Ovary (tissue), 9 donors: ENCODE measurements around the gene C16orf82. TPM values are rescaled to one million over a fixed set of nuclear protein-coding genes. Genes with fewer than 3 reads are reported as not detected.
"Not testable (repeated sequence)": the region's sequence is repeated elsewhere in the genome, so short reads cannot be mapped to it uniquely, and the experiment has no call there.

ENCODE experiments used
- DNase-seq, 5 donors: peaks; one replicate each; pipeline ENCODE4 v3.0.0-alpha.2; 2019 to 2020
- H3K27ac ChIP-seq, 2 donors: fragments of 200-600 bp; one replicate each; pipeline versions ENCODE4 v1.5.1 to v1.8.0; 2019 to 2022
- H3K27me3 ChIP-seq: fragments of 200-600 bp; one replicate; pipeline ENCODE4 v1.8.0; 2022
- H3K36me3 ChIP-seq: fragments of 200-600 bp; sonication (generic); one replicate; pipeline ENCODE4 v1.5.1; 2019
- H3K4me1 ChIP-seq: one replicate; pipeline ENCODE4 v1.8.1; 2013; ENCODE audit warnings: mild to moderate bottlenecking, moderate library complexity; ENCODE audit not compliant: insufficient read depth
- H3K4me3 ChIP-seq: fragments of 200-600 bp; sonication (generic); one replicate; pipeline ENCODE4 v1.5.1; 2017
- H3K9me3 ChIP-seq, 2 donors: fragments of 200-600 bp in 1 of 2; sonication (generic) in 1 of 2; one replicate each; pipeline versions ENCODE4 v1.5.1 to v1.8.1; 2013 to 2019; ENCODE audit warnings: mild to moderate bottlenecking in 1 of 2, moderate library complexity in 1 of 2
- EP300 ChIP-seq: sonication (generic); formaldehyde crosslinking; IDR thresholded peaks from one replicate; pipeline ENCODE4 v1.6.1; 2017; ENCODE audit warnings: antibody characterized with exemption
- POLR2A ChIP-seq: fragments of 450-650 bp; IDR thresholded peaks from one replicate; pipeline ENCODE4 v1.6.1; 2017; ENCODE audit warnings: antibody characterized with exemption, mild to moderate bottlenecking, moderate library complexity
- WGBS, 3 donors: extraction: QIAGEN DNeasy Blood & Tissue Kit in 1 of 3; methylation state at CpG; one replicate each; pipeline versions ENCODE4 v1.1.5 to v1.1.7; 2013 to 2017; 5-methylcytosine and 5-hydroxymethylcytosine counted together
- intact Hi-C, 4 donors: fragments of 100-400 bp; cut with DNase I; formaldehyde crosslinking; loops; one replicate each; pipeline versions ENCODE4 v1.11.0 to v1.15.1; 2022 to 2023
- polyA plus RNA-seq, 2 donors: library from polyadenylated mRNA; stranded (reverse); fragments of 200-250 nt in 1 of 2; fragments of 350-450 nt in 1 of 2; fragmentation: Illumina TruSeq in 1 of 2; extraction: RNeasy Lipid Tissue Mini Kit (QIAGEN cat#74804) in 1 of 2; gene quantifications; one replicate each; pipeline ENCODE4 v1.2.3, GENCODE V29; 2013 to 2014
- total RNA-seq, 7 donors: library from RNA; depleted of rRNA in 2 of 7; stranded (reverse); fragments of >200 nt in 2 of 7; fragmentation: NEBNext Ultra II Directional in 3 of 7; extraction: Animal tissue kit (Norgen Biotek cat#: 25700) in 3 of 7; gene quantifications; one replicate each; pipeline versions ENCODE4 v1.1.0 to v1.2.4, GENCODE V29; 2016 to 2023
- TF ChIP-seq, protein P1 (sequence below), 3 donors: fragments of 450-650 bp in 2 of 3; fragments of 200-600 bp in 1 of 3; IDR thresholded peaks; one replicate each; pipeline versions ENCODE4 v1.5.1 to v1.8.0; 2016 to 2022; ENCODE audit warnings: antibody characterized with exemption in 3 of 3, mild to moderate bottlenecking in 1 of 3
- donor health status: DM: no; HTN: no; CAD: no; lungs with moderate emphysema.
- donor health status: DM: no; HTN: no; CAD: no.
- donor health status: Bipolar disorder and iron deficiency.
- donor health status: DM: yes; HTN: yes; CAD: no.
- donor health status: DM: no; HTN: no; CAD: no.
- donor health status: DM: yes; HTN: yes; CAD: no.

C16orf82 gene
- total and polyA plus RNA-seq, 9 donors, result 0.12 TPM; not detected in 8

DNA sequence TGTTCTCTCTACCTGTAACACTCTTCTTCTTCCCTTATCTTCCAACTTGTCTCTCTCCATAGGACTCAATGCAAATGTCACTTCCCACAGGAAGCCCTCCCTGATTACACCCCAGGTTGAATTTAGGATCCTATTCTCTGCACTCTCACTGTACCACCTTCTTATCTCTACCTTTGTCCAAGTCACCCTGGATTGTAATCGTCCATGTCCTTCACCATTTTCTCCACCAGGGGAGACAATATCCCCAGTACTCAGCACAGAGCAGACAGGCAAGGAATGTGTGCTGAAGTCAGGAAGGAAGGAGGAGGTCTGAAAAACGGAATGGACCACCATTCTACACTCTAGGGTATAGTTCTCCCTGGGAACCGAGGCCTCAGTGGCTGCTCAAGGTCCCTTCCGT is 14.2 kb downstream of the C16orf82 start:
- no peaks in the 10 kb centered on the region for H3K27me3 ChIP-seq
- 16 to 21% (median 17%) methylated on average over 4 of the region's 4 CpGs for WGBS, 3 donors
- intact Hi-C loops, result no loop called here

DNA sequence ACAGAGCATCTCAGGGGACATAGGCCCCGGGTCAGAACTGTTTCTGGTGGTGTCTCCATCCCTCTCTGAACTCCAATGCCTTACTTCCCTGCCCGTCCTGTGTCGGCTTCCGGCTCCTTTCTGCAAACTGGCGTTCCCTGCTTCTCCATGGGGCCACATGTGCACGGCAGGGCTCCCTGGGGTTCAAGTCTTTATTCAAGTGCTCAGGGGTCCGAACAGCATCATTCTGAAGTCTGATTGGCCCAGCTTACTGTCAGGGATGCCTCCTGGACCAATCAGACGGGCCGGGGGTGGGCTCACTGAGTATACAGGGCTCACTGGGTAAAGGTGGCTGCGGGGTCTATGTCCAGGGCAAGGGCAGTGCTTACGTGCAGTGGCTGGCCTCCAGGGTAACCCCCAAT is 17.1 kb downstream of the C16orf82 start:
- no peak overlapping the region for H3K4me3 ChIP-seq
- no peaks in the 10 kb centered on the region for H3K9me3 ChIP-seq
- TF ChIP-seq, protein P1, sequence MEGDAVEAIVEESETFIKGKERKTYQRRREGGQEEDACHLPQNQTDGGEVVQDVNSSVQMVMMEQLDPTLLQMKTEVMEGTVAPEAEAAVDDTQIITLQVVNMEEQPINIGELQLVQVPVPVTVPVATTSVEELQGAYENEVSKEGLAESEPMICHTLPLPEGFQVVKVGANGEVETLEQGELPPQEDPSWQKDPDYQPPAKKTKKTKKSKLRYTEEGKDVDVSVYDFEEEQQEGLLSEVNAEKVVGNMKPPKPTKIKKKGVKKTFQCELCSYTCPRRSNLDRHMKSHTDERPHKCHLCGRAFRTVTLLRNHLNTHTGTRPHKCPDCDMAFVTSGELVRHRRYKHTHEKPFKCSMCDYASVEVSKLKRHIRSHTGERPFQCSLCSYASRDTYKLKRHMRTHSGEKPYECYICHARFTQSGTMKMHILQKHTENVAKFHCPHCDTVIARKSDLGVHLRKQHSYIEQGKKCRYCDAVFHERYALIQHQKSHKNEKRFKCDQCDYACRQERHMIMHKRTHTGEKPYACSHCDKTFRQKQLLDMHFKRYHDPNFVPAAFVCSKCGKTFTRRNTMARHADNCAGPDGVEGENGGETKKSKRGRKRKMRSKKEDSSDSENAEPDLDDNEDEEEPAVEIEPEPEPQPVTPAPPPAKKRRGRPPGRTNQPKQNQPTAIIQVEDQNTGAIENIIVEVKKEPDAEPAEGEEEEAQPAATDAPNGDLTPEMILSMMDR (IDR thresholded peaks at IDR 0.05), result no peak
- no peak for TF ChIP-seq POLR2A
- TF ChIP-seq EP300, result no peak
- H3K4me1 ChIP-seq, result no peaks in the 10 kb centered on the region
- no peaks in the 10 kb centered on the region for H3K36me3 ChIP-seq
- no peak for DNase-seq
- no peak overlapping the region for H3K27ac ChIP-seq
- WGBS, 3 donors, result 31 to 41% (median 38%) methylated on average over 11 of the region's 11 CpGs
- intact Hi-C loops, result no loop called here
- no peaks in the 10 kb centered on the region for H3K27me3 ChIP-seq

More for the DNA sequence above, 14.2 kb downstream of the C16orf82 start:
- Histone ChIP-seq H3K27ac (no peak overlapping the region), H3K4me1 (no peaks in the 10 kb centered on the region), H3K4me3 (no peak overlapping the region), H3K9me3 (no peaks in the 10 kb centered on the region), H3K36me3 (no peaks in the 10 kb centered on the region)
- TF ChIP-seq, protein P1 (IDR thresholded peaks at IDR 0.05), result no peak
- TF ChIP-seq POLR2A (no peak), EP300 (no peak)
- DNase-seq, result no peak

DNA sequence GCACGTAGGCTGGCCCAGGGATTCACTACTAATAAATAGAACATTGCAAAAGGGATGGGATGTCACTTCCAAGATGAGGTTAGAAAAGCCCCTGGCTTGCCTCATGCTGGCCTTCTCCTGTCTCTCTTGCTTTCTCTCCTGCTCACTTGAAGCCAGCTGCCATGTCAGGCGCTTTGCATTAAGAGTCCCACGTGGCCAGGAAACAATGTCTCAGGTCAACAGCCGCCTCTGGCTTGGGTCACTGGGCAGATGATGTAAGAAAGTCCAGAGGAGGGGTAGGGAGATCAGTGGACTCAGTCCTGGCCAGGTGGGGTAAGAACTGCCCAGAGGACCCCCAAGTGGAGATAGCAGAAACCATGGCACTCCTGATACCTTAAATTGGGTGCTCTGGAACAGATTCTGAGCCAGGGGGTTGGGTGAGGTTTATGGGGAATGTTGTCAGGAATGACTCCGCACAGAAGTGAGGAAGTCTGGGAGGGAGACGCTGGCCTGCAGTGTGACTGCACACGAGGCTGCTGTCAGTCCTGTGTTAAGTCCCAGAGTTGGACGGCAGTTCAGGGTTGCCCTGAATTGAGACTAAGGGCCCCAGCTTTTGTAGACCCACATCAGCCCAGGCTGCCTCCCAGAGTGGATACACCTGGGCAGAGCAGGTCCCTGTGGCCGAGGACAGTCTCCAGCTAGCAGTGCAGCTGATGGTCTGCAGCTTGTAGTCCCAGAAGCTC is 17.7 kb downstream of the C16orf82 start:
- DNase-seq, result no peak
- Histone ChIP-seq H3K36me3 (no peaks in the 10 kb centered on the region), H3K27ac (no peak overlapping the region), H3K9me3 (no peaks in the 10 kb centered on the region), H3K4me1 (no peaks in the 10 kb centered on the region), H3K27me3 (no peaks in the 10 kb centered on the region), H3K4me3 (no peak overlapping the region)
- 48 to 59% (median 52%) methylated on average over 9 of the region's 9 CpGs for WGBS, 3 donors
- no peak for TF ChIP-seq EP300
- intact Hi-C loops, result no loop called here

DNA sequence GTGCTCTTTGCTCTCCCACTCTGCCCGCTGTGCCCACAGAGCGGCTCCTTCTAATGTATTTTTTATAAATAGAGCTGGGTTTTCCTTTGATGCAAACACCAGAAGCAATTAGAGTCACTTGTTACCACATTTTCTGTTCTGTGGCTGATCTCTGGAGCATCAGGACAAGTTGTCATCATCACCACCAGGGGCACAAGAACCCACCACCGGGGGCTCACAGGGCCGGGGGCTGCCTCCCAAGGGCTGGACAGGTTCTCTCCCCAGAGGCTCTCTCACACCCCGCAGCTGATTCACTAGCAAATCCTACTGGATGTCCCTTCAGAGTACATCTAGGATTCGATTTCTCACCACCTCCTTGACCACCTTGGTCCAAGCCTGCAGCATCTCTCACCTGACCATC is 18.5 kb downstream of the C16orf82 start:
- WGBS, 3 donors, result 62 to 71% (median 64%) methylated on average over 6 of the region's 6 CpGs
- H3K9me3 ChIP-seq, result no peaks in the 10 kb centered on the region
- intact Hi-C loops, result no loop called here
- no peaks in the 10 kb centered on the region for H3K27me3 ChIP-seq
- TF ChIP-seq, protein P1 (IDR thresholded peaks at IDR 0.05), result no peak
- TF ChIP-seq EP300 (no peak), POLR2A (no peak)
- no peak overlapping the region for H3K4me3 ChIP-seq
- H3K4me1 ChIP-seq, result no peaks in the 10 kb centered on the region
- H3K27ac ChIP-seq, result no peak overlapping the region
- no peak for DNase-seq
- H3K36me3 ChIP-seq, result no peaks in the 10 kb centered on the region

DNA sequence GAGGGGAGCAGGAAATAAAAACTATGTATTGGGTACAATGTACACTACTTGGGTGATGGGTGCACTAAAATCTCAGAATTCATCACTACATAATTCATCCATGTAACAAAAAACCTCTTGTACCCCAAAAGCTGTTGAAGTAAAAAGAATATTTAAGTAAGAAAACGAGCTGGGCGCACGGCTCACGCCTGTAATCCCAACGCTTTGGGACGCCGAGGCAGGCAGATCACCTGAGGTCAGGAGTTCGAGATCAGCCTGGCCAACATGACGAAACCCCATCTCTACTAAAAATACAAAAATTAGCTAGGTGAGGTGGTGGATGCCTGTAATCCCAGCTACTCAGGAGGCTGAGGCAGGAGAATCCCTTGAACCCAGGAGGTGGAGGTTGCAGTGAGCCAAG is 19.3 kb downstream of the C16orf82 start:
- DNase-seq, H3K36me3 ChIP-seq, H3K27ac ChIP-seq, H3K4me3 ChIP-seq, H3K27me3 ChIP-seq, intact Hi-C loops, H3K9me3 ChIP-seq, H3K4me1 ChIP-seq: not testable (repeated sequence)
- 89% methylated on average over 9 of the region's 9 CpGs for WGBS, 3 donors
